Stomach smooth muscle (tissue), 2 donors: ENCODE measurements around the gene LIPK.

Experiments used
- H3K27ac ChIP-seq: one replicate; pipeline ENCODE4 v1.7.0; 2013; ENCODE audit warnings: mild to moderate bottlenecking, low read length, inconsistent platforms
- H3K27me3 ChIP-seq, 2 donors: one replicate each; pipeline ENCODE4 v1.7.0; 2013; ENCODE audit warnings: low read length in 2 of 2; ENCODE audit not compliant: insufficient read depth in 2 of 2, control insufficient read depth in 1 of 2
- H3K36me3 ChIP-seq, 2 donors: one replicate each; pipeline ENCODE4 v1.7.0; 2013; ENCODE audit warnings: low read length in 2 of 2; ENCODE audit not compliant: control insufficient read depth in 2 of 2, insufficient read depth in 2 of 2
- H3K4me1 ChIP-seq: one replicate; pipeline ENCODE4 v1.7.0; 2013; ENCODE audit warnings: low read length; ENCODE audit not compliant: control insufficient read depth, insufficient read depth
- H3K4me3 ChIP-seq, 2 donors: one replicate each; pipeline ENCODE4 v1.7.0; 2013; ENCODE audit warnings: low read length in 2 of 2
- H3K9ac ChIP-seq, 2 donors: one replicate each; pipeline ENCODE4 v1.7.0; 2013; ENCODE audit warnings: low read length in 2 of 2, mild to moderate bottlenecking in 1 of 2
- H3K9me3 ChIP-seq, 2 donors: one replicate each; pipeline ENCODE4 v1.7.0; 2013; ENCODE audit warnings: low read length in 2 of 2; ENCODE audit not compliant: control insufficient read depth in 2 of 2
- donor health status: healthy.
- donor health status: Pancreatic carcinoma.

LIPK gene

DNA sequence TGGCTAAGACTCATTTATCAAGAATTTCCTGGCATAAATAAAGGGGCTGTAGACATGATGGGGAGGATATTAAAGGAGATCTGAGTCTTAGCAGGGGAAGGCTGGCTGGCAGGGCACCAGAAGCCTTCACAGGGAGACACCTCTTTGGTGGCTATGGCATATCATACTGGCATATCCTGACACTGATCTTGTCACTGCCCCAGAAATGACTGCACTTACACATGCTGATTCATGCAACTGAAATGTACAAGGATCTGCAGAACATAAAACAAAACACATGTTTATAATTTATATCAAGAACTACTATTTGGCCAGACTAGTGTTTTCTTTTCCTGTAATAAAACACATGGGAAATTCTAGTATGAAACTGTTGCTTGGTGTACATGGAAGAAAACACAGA lies 48.2 kb downstream of the LIPK start:
- Histone ChIP-seq H3K9me3 (no peaks in the 10 kb centered on the region), H3K4me1 (no peaks in the 10 kb centered on the region), H3K27ac (no peak overlapping the region), H3K27me3 (no peaks in the 10 kb centered on the region), H3K4me3 (no peak overlapping the region), H3K36me3 (no peaks in the 10 kb centered on the region), H3K9ac (no peak overlapping the region)

DNA sequence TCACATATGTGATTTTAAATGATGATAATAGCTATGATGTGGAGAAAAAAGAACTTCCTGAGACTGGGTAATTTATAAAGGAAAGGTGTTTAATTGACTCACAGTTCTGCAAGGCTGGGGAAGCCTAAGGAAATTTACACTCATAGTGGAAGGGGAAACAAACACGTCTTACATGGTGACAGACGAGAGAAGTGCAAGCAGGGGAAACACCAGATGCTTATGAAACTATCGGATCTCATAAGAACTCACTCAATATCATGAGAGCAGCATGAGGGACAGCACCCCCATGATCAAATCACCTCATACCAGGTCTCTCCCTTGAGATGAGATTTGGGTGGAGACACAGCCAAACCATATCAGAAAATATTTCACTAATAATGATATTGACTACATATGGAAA lies 49.7 kb downstream of the LIPK start:
- H3K36me3 ChIP-seq: no peaks in the 10 kb centered on the region

DNA sequence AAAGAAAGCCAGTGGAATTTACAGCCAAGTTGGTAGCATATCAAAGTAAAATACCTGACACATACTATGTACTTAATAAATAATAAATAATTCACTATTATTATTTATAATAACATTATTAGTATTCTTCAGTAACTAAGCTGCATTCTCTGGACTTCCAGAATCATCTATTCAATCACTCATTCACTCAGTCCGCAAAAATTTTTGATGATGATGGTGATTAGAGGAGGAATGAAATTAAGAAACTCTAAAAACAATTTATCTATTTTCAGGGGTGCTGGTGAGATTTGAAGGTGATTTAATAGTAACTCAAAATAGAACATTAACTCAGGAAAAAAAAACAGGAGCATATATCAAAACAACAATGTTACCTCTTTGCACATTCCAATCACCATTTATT lies 50.6 kb downstream of the LIPK start:
- no peaks in the 10 kb centered on the region for H3K27me3 ChIP-seq
- no peak overlapping the region for H3K9ac ChIP-seq
- no peaks in the 10 kb centered on the region for H3K36me3 ChIP-seq
- H3K4me3 ChIP-seq: no peak overlapping the region
- H3K27ac ChIP-seq: no peak overlapping the region
- no peaks in the 10 kb centered on the region for H3K4me1 ChIP-seq
- H3K9me3 ChIP-seq: no peaks in the 10 kb centered on the region

More for the DNA sequence above, 49.7 kb downstream of the LIPK start:
- Histone ChIP-seq H3K27ac (no peak overlapping the region), H3K4me1 (no peaks in the 10 kb centered on the region), H3K9ac (no peak overlapping the region), H3K27me3 (no peaks in the 10 kb centered on the region), H3K9me3 (no peaks in the 10 kb centered on the region), H3K4me3 (no peak overlapping the region)

DNA sequence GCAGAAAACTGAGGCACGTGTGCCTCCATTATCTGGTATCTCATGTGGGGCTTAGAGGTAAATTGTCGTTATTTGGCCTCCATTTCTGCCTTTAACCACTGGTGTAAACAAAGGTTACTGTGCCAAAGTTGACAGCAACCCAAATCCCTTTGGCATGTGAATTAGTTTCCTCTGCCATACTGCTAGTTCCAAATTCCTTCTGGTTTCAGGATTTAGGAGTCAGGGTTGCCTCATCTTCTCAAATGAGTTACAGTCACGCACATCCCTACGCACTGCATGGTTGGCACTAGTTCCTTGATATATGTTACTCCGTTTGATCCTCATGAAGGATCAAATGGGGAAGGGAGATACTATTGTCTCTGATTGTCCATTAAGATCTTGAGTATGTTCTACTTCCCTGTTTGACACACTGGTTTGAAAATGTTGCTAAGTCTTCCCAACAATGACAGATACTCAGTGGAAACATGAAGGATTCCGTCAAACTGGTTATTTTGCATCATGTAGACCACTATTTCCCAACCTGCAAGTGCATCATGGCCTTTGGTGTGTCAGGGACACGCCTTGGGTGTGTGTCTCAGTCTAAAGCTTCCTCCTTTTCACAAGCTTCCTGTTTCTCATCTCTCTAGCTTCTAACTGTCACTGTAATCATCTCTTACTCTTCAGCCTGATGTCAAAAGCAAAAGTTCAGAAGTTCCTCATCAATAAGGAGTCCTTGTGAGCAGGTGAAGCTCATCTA lies 53.5 kb downstream of the LIPK start, which contains the start of gene LIPN:
Gene LIPN (plus strand): TSS at position 655 of the 736 bp plus-strand sequence. CDS start 1,386 bp downstream, outside the sequence.
- no peaks in the 10 kb centered on the region for H3K4me1 ChIP-seq
- no peaks in the 10 kb centered on the region for H3K36me3 ChIP-seq
- no peaks in the 10 kb centered on the region for H3K9me3 ChIP-seq
- no peak within 1 kb of the TSS for H3K27ac ChIP-seq
- H3K9ac ChIP-seq: no peak within 1 kb of the TSS
- no peaks in the 10 kb centered on the region for H3K27me3 ChIP-seq
- no peak within 1 kb of the TSS for H3K4me3 ChIP-seq

DNA sequence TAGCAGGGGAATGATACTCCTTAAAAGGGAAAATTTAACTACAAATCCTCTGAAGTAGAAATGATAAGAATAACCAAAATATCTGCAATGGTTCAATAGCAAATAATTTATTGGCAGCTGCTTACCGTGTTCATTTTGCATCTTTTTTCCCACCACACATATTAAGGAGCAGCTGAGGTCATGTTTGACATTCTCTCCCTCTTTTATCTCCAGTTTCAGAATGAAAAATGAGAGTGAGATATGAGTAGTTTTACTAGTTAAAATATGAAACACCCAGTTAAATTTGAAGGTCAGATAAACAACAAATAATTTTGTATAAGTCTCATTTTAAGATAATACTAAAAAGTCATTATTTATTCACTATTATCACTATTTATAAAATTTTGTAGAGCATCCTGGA lies 56.9 kb downstream of the LIPK start:
- H3K4me1 ChIP-seq: no peaks in the 10 kb centered on the region
- no peaks in the 10 kb centered on the region for H3K27me3 ChIP-seq
- H3K27ac ChIP-seq: no peak overlapping the region
- H3K9me3 ChIP-seq: no peaks in the 10 kb centered on the region
- no peaks in the 10 kb centered on the region for H3K36me3 ChIP-seq
- no peak overlapping the region for H3K9ac ChIP-seq
- H3K4me3 ChIP-seq: no peak overlapping the region

DNA sequence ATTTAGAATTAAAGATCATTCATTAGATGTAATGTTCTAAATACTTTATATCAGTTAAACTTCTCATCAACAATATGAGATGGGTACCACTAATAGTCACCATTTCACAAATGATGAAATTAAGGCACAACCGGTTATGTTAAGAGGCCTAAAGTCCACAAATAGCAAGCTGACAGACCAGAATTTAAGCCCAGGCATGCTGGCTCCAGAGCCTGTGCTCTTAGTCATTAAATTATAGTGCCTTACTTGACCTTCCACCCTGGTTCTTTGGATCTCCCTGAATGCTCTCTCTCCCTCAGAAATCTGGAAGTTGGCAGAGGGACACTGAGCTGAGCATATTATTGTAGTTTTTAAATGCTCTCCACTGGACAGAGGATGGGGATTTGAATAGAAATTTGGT lies 57.4 kb downstream of the LIPK start:
- Histone ChIP-seq H3K9ac (no peak overlapping the region), H3K27ac (no peak overlapping the region), H3K9me3 (no peaks in the 10 kb centered on the region), H3K36me3 (no peaks in the 10 kb centered on the region), H3K4me3 (no peak overlapping the region), H3K27me3 (no peaks in the 10 kb centered on the region), H3K4me1 (no peaks in the 10 kb centered on the region)

DNA sequence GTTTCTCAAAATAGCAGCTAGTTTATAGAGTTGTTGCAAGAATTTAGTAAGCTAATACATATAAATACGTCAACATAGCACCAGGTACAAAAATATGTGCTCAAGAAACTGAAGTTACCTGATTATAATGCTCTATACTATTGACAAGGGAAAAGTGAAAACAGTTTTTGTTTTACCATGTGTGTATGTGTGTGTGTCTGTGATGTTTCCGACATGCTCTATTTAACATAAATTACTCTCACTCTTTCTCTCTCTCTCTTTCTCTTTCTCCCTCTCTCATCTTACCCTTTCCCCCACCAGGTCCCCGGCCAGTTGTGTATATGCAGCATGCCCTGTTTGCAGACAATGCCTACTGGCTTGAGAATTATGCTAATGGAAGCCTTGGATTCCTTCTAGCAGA lies 58.1 kb downstream of the LIPK start:
- Histone ChIP-seq H3K4me3 (no peak overlapping the region), H3K9me3 (no peaks in the 10 kb centered on the region), H3K27me3 (no peaks in the 10 kb centered on the region), H3K9ac (no peak overlapping the region), H3K4me1 (no peaks in the 10 kb centered on the region), H3K27ac (no peak overlapping the region), H3K36me3 (no peaks in the 10 kb centered on the region)

DNA sequence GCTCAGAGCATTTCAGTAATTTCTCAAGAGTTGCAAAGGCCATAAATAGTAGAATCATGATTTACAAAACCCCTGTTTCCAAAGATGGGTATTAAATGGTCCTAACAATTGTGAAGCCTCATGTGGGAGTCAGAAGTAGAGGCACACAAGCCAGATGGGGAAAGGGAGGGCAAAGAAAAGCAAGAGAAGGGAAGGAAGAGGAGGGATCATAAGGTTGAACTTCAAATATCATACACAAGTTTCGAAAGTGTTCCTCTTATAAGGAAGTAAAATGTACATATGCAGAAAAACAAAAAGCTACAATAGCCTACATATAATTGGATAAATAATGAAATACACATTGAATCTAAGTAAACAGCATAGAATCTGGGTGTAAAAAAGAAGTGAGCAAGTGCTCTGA lies 59.8 kb downstream of the LIPK start:
- Histone ChIP-seq H3K36me3 (no peaks in the 10 kb centered on the region), H3K9me3 (no peaks in the 10 kb centered on the region), H3K9ac (no peak overlapping the region), H3K4me1 (no peaks in the 10 kb centered on the region), H3K27ac (no peak overlapping the region), H3K27me3 (no peaks in the 10 kb centered on the region), H3K4me3 (no peak overlapping the region)

DNA sequence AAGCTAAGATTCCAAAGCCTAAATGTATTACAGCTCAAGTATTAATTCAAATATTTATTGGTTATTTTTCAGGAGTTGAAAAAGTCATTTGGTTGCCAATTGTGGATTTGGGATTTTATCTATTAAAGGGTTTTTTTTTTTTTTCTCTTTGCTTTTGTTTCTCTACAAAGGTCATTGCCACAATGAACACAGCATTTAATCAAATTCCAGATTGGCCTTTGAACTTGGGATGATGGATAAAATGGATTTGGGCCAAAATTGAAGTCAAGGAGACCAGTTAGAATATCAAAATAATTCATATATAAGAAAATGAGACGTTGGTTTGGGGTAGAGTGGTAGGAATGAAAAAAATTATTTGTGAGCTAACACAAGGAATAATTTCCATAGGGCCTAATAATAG lies 63.3 kb downstream of the LIPK start:
- Histone ChIP-seq H3K27ac (no peak overlapping the region), H3K9ac (no peak overlapping the region), H3K9me3 (no peaks in the 10 kb centered on the region), H3K4me3 (no peak overlapping the region), H3K36me3 (no peaks in the 10 kb centered on the region), H3K27me3 (no peaks in the 10 kb centered on the region), H3K4me1 (no peaks in the 10 kb centered on the region)

DNA sequence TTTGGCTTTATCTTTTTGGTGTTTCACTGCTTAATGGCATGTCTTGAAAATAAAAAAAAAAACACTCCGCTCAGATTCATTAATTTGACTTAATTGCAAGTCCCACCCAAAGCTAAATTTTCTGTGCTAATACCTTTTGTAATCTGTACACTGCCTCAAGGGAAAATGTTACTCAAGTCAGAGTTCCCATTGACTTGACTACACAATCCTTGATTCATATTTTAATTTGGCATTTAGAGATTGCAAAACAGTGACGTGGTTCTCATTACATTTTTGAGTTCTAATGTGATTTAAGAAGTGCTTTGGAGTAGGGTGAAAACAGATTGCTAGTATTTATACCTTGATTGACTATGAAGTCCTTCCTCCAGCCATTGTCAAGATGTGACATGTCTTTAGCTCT lies 75.2 kb downstream of the LIPK start:
- Histone ChIP-seq H3K36me3 (no peaks in the 10 kb centered on the region), H3K27ac (no peak overlapping the region), H3K4me1 (no peaks in the 10 kb centered on the region), H3K9ac (no peak overlapping the region), H3K4me3 (no peak overlapping the region), H3K9me3 (no peaks in the 10 kb centered on the region), H3K27me3 (no peaks in the 10 kb centered on the region)

DNA sequence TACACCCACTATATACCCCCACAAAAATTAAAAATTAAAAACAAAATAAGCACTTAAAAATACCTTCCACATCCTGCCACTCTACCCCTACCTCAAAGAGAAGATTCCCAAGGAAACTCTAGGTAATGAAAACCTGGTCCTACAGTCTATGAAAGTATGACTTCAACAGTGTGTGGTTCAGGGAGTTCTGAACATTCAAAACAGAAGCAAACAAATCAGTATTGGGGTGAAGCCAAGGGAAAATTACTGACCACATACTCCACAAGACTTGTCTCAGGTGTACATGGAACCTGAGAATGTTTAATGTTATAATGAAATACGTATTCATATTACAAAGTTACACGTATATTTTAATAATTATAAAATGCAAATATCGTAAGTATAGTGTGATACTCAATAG lies 76.2 kb downstream of the LIPK start:
- H3K27me3 ChIP-seq: no peaks in the 10 kb centered on the region
- no peaks in the 10 kb centered on the region for H3K4me1 ChIP-seq
- H3K27ac ChIP-seq: no peak overlapping the region
- no peaks in the 10 kb centered on the region for H3K9me3 ChIP-seq
- H3K4me3 ChIP-seq: no peak overlapping the region
- no peak overlapping the region for H3K9ac ChIP-seq
- H3K36me3 ChIP-seq: no peaks in the 10 kb centered on the region
